OCI-LY1 (cell line): ENCODE data around the gene RNF144A.

Experiments used
- H2AFZ ChIP-seq: fragments of 200-600 bp; sonication (generic), shearing (Covaris generic); 2 replicates; pipeline ENCODE4 v1.6.0; 2014; ENCODE audit warnings: antibody characterized with exemption, mild to moderate bottlenecking, low read length
- H3F3A ChIP-seq: fragments of 200-600 bp; sonication (generic), shearing (Covaris generic); 2 replicates; pipeline ENCODE4 v1.6.0; 2014; ENCODE audit warnings: mild to moderate bottlenecking, antibody characterized with exemption, low read length, moderate library complexity; ENCODE audit not compliant: insufficient read depth
- H3K27ac ChIP-seq: fragments of 200-600 bp; sonication (generic); 2 replicates; pipeline ENCODE4 v1.5.1; 2014; ENCODE audit warnings: low read length, mixed run types, mild to moderate bottlenecking, low read depth; ENCODE audit not compliant: poor library complexity, severe bottlenecking
- H3K27me3 ChIP-seq: fragments of 200-600 bp; sonication (generic); 2 replicates; pipeline ENCODE4 v1.6.0; 2014; ENCODE audit warnings: antibody characterized with exemption, mild to moderate bottlenecking, low read length, moderate library complexity; ENCODE audit not compliant: insufficient read depth
- H3K36me3 ChIP-seq: fragments of 200-600 bp; sonication (generic); 2 replicates; pipeline ENCODE4 v1.6.1; 2014; ENCODE audit warnings: mild to moderate bottlenecking, antibody characterized with exemption, low read length, moderate library complexity, mixed read lengths; ENCODE audit not compliant: insufficient read depth
- H3K4me1 ChIP-seq: fragments of 200-600 bp; sonication (generic); 2 replicates; pipeline ENCODE4 v1.5.1; 2014; ENCODE audit warnings: mild to moderate bottlenecking, low read length, moderate library complexity; ENCODE audit not compliant: insufficient read depth, severe bottlenecking
- H3K4me2 ChIP-seq: fragments of 200-600 bp; sonication (generic), shearing (Covaris generic); 2 replicates; pipeline ENCODE4 v1.6.1; 2014; ENCODE audit warnings: low read length
- H3K4me3 ChIP-seq: fragments of 200-600 bp; sonication (generic); 2 replicates; pipeline ENCODE4 v1.5.1; 2014; ENCODE audit warnings: low read length, low read depth, mild to moderate bottlenecking, mixed read lengths; ENCODE audit not compliant: poor library complexity, severe bottlenecking
- H3K79me2 ChIP-seq: fragments of 200-600 bp; shearing (Covaris generic); 2 replicates; pipeline ENCODE4 v1.6.1; 2016; ENCODE audit warnings: mixed run types, low read length, mixed read lengths; ENCODE audit not compliant: insufficient read depth
- H3K9ac ChIP-seq: fragments of 200-600 bp; sonication (generic), shearing (Covaris generic); 2 replicates; pipeline ENCODE4 v1.6.1; 2014; ENCODE audit warnings: mild to moderate bottlenecking, low read length, mixed read lengths
- H3K9me2 ChIP-seq: fragments of 200-600 bp; sonication (generic), shearing (Covaris generic); 2 replicates; pipeline ENCODE4 v1.6.1; 2014; ENCODE audit warnings: low read depth, mild to moderate bottlenecking, low read length, mixed read lengths
- H3K9me3 ChIP-seq: fragments of 200-600 bp; shearing (Covaris generic); 2 replicates; pipeline ENCODE4 v1.6.1; 2014; ENCODE audit warnings: low read length, mixed read lengths
- H4K20me1 ChIP-seq: fragments of 200-600 bp; sonication (generic), shearing (Covaris generic); 2 replicates; pipeline ENCODE4 v1.6.0; 2016; ENCODE audit warnings: mild to moderate bottlenecking, low read length; ENCODE audit not compliant: insufficient read depth
- EZH2 ChIP-seq: fragments of 200-600 bp; sonication (generic), shearing (Covaris generic); IDR thresholded peaks from 2 replicates; pipeline ENCODE4 v1.8.0; 2017; ENCODE audit warnings: borderline replicate concordance, mixed run types, mild to moderate bottlenecking, antibody characterized with exemption, low read length, moderate library complexity, mixed read lengths
- TF ChIP-seq, protein P1 (sequence below): fragments of 200-600 bp; sonication (generic), shearing (Covaris generic); IDR thresholded peaks from 2 replicates; pipeline ENCODE4 v1.5.1; 2017; ENCODE audit warnings: mild to moderate bottlenecking, antibody characterized with exemption, low read length, moderate library complexity, mixed read lengths

RNF144A gene

DNA sequence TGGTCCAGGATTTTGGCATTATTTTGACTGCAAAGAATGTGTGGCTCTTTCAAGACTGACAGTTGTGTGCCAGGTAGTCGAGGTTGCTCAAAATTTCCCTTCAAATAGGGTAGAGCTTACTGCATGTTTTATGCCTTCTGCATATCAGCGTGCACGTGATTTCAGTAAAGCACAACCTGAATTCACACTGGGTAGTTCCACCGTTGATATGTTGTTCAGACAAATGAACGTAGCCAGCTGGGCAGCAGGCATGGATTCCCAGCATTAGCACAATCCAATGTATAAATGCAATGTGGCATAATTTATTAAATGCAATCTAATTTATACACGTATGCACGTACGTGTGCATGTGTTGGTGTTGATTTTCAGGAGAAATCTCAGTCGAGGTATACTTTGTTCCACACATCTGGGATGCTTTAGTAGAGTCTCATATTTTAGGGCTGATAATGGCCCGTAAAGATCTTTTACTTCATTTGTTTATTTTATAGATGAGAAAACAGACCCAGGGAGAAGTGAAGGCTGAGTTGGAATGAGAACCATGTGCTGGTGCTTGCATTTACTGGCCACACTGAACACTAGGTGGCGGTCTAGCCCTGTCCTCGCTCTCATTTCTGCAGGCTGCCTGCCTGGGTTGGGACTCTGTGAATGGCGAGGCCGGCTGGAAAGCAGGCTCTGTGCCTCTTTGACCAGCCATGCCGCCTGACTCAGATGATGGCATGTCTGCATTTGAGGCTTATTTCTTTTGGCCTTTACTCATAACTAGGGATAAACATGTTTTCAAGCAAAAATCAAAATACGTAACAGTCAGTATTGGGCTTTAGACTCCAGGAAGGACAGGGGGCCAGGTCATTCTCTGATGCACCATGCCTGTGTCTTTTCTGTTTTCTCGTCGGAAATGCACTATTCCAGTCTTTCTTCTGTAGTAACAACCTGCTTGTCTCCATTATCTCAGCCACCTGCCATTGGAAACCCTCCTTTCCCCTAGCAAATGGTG is 120.4 kb downstream of the RNF144A start:
- H3K9ac ChIP-seq = no peak overlapping the region
- H3K9me2 ChIP-seq = no peaks in the 10 kb centered on the region
- no peak overlapping the region for H3K27ac ChIP-seq
- no peaks in the 10 kb centered on the region for H4K20me1 ChIP-seq
- no peaks in the 10 kb centered on the region for H3F3A ChIP-seq
- peaks cover 4% of the 10 kb centered on the region; the same call in 1 of the 2 replicates for H3K27me3 ChIP-seq
- H3K79me2 ChIP-seq = no peaks in the 10 kb centered on the region
- no peaks in the 10 kb centered on the region for H3K36me3 ChIP-seq
- H3K4me1 ChIP-seq = no peaks in the 10 kb centered on the region
- H3K4me3 ChIP-seq = no peak overlapping the region
- no peak overlapping the region for H2AFZ ChIP-seq
- H3K9me3 ChIP-seq = no peaks in the 10 kb centered on the region
- no peak overlapping the region for H3K4me2 ChIP-seq
- no peak for TF ChIP-seq EZH2
- TF ChIP-seq, protein P1, sequence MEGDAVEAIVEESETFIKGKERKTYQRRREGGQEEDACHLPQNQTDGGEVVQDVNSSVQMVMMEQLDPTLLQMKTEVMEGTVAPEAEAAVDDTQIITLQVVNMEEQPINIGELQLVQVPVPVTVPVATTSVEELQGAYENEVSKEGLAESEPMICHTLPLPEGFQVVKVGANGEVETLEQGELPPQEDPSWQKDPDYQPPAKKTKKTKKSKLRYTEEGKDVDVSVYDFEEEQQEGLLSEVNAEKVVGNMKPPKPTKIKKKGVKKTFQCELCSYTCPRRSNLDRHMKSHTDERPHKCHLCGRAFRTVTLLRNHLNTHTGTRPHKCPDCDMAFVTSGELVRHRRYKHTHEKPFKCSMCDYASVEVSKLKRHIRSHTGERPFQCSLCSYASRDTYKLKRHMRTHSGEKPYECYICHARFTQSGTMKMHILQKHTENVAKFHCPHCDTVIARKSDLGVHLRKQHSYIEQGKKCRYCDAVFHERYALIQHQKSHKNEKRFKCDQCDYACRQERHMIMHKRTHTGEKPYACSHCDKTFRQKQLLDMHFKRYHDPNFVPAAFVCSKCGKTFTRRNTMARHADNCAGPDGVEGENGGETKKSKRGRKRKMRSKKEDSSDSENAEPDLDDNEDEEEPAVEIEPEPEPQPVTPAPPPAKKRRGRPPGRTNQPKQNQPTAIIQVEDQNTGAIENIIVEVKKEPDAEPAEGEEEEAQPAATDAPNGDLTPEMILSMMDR = peak; percentile 82

DNA sequence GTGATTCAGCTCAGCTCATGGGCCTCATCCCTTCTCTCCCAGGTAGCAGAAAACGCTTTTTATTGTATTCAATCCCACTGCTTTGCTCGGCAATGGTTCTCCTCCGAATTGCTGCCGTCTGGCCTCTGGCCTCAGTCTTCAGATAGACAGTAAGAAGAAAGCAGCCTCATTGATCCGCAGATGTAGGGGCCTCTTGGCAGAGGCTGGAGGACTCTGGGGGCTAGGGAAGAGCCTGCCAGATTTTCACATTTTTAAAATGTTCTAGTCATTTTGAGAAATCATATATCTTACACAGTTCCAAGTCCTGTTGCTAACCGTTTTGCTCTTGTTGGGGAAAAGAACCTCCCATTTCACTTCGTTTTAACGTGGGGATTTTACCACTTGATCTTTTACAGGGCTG is 123.3 kb downstream of the RNF144A start:
- no peak overlapping the region for H3K9ac ChIP-seq
- no peaks in the 10 kb centered on the region for H3K27me3 ChIP-seq
- H3K27ac ChIP-seq = no peak overlapping the region
- H3K79me2 ChIP-seq = no peaks in the 10 kb centered on the region
- no peaks in the 10 kb centered on the region for H3F3A ChIP-seq
- no peak overlapping the region for H2AFZ ChIP-seq
- no peak for TF ChIP-seq EZH2
- TF ChIP-seq, protein P1 = no peak
- H3K4me2 ChIP-seq = no peak overlapping the region
- no peaks in the 10 kb centered on the region for H3K4me1 ChIP-seq
- no peak overlapping the region for H3K4me3 ChIP-seq
- H3K36me3 ChIP-seq = no peaks in the 10 kb centered on the region
- H4K20me1 ChIP-seq = no peaks in the 10 kb centered on the region
- no peaks in the 10 kb centered on the region for H3K9me3 ChIP-seq
- H3K9me2 ChIP-seq = no peaks in the 10 kb centered on the region

DNA sequence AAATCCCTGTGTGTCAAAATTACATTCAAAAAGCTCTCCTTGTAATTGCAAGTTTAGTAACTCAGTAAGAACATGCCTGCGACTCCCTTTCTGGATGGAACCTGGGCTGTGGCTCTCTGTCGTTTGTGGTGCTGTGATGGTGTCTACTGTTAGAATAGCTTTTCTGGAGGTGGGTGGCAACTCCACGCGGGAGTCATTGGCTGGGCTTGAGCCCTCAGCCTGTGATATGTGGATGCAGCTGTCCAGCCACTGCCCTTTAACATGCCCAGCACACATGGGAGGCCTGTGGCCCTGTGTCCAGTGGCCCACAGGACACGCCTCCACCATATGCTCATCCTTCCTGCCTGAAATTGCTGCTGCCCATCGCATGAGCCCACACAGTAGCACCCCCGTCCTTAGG is 124.2 kb downstream of the RNF144A start:
- no peak overlapping the region for H3K4me3 ChIP-seq
- no peak overlapping the region for H3K4me2 ChIP-seq
- H3K9ac ChIP-seq = no peak overlapping the region
- no peaks in the 10 kb centered on the region for H3K4me1 ChIP-seq
- H4K20me1 ChIP-seq = no peaks in the 10 kb centered on the region
- H3F3A ChIP-seq = no peaks in the 10 kb centered on the region
- no peaks in the 10 kb centered on the region for H3K9me2 ChIP-seq
- no peaks in the 10 kb centered on the region for H3K79me2 ChIP-seq
- no peaks in the 10 kb centered on the region for H3K9me3 ChIP-seq
- no peaks in the 10 kb centered on the region for H3K36me3 ChIP-seq
- TF ChIP-seq, protein P1 = no peak
- no peak for TF ChIP-seq EZH2
- no peak overlapping the region for H2AFZ ChIP-seq
- no peak overlapping the region for H3K27ac ChIP-seq
- no peaks in the 10 kb centered on the region for H3K27me3 ChIP-seq
